ENCODE data around the gene CD80.

- TF ChIP-seq TAF1 (IDR thresholded peaks at IDR 0.05; ENCODE audit: low read depth, low read length) (no peak), POLR2AphosphoS5 (IDR thresholded peaks at IDR 0.05; ENCODE audit: low read depth, low read length) (no peak)
These were observed 76.3 kb downstream of the CD80 start for GRCh38 chr3:119483101-119483500.
